Neural progenitor cell (in vitro differentiated cells): Measurements from ENCODE around the gene ANKRD11. TPM values are rescaled to one million over a fixed set of nuclear protein-coding genes. Genes with fewer than 3 reads are reported as not detected.

Experiments used
- DNase-seq: peaks from one replicate; pipeline ENCODE4 v3.0.0-alpha.2; 2016; ENCODE audit warnings: low spot score
- H2AFZ ChIP-seq: fragments of 200-600 bp; sonication (generic); replicated peaks from 2 replicates; pipeline ENCODE4 v1.6.1; 2016; ENCODE audit warnings: antibody characterized with exemption
- H3F3A ChIP-seq: fragments of 200-600 bp; sonication (generic); 2 replicates; pipeline ENCODE4 v1.6.1; 2016; ENCODE audit warnings: antibody characterized with exemption, low read depth
- H3K27ac ChIP-seq: fragments of 200-600 bp; sonication (generic); 2 replicates; pipeline ENCODE4 v1.5.1; 2016; ENCODE audit warnings: mild to moderate bottlenecking
- H3K27me3 ChIP-seq: fragments of 200-600 bp; sonication (generic); 2 replicates; pipeline ENCODE4 v1.6.1; 2016; ENCODE audit warnings: mild to moderate bottlenecking, moderate library complexity
- H3K36me3 ChIP-seq: fragments of 200-600 bp; sonication (generic); 2 replicates; pipeline ENCODE4 v1.5.1; 2016
- H3K4me1 ChIP-seq: fragments of 200-600 bp; sonication (generic); 2 replicates; pipeline ENCODE4 v1.6.1; 2016; ENCODE audit warnings: mixed run types
- H3K4me2 ChIP-seq: fragments of 200-600 bp; sonication (generic); 2 replicates; pipeline ENCODE4 v1.6.1; 2016
- H3K4me3 ChIP-seq: fragments of 200-600 bp; sonication (generic); 2 replicates; pipeline ENCODE4 v1.5.1; 2016
- H3K79me2 ChIP-seq: fragments of 200-600 bp; sonication (generic); 2 replicates; pipeline ENCODE4 v1.6.1; 2016; ENCODE audit warnings: low read depth
- H3K9ac ChIP-seq: fragments of 200-600 bp; sonication (generic); 2 replicates; pipeline ENCODE4 v1.6.1; 2016
- H3K9me3 ChIP-seq: fragments of 200-600 bp; sonication (generic); 2 replicates; pipeline ENCODE4 v1.5.1; 2016; ENCODE audit warnings: low read depth
- H4K20me1 ChIP-seq: fragments of 200-600 bp; sonication (generic); 2 replicates; pipeline ENCODE4 v1.6.1; 2016; ENCODE audit warnings: low read depth
- H3K27ac Mint-ChIP-seq: 3 replicates; pipeline ENCODE4 v1.8.0; 2021; ENCODE audit warnings: mixed read lengths
- H3K27me3 Mint-ChIP-seq: 2 replicates; pipeline ENCODE4 v1.8.0; 2022; ENCODE audit warnings: low read depth, mild to moderate bottlenecking, inconsistent platforms, moderate library complexity, mixed read lengths; ENCODE audit not compliant: insufficient read depth
- H3K36me3 Mint-ChIP-seq: 3 replicates; pipeline ENCODE4 v1.8.0; 2021; ENCODE audit warnings: mixed read lengths
- H3K4me1 Mint-ChIP-seq: 3 replicates; pipeline ENCODE4 v1.8.0; 2021; ENCODE audit warnings: mixed read lengths
- H3K4me3 Mint-ChIP-seq: 3 replicates; pipeline ENCODE4 v1.8.0; 2021; ENCODE audit warnings: mild to moderate bottlenecking, moderate library complexity, mixed read lengths
- H3K9me3 Mint-ChIP-seq: 3 replicates; pipeline ENCODE4 v1.8.0; 2020; ENCODE audit warnings: mixed read lengths
- EZH2 ChIP-seq: fragments of 200-600 bp; sonication (generic); IDR thresholded peaks from 2 replicates; pipeline ENCODE4 v1.6.1; 2017; ENCODE audit warnings: antibody characterized with exemption, mild to moderate bottlenecking, moderate library complexity
- EZH2phosphoT487 ChIP-seq: fragments of 200-600 bp; sonication (generic); IDR thresholded peaks from 2 replicates; pipeline ENCODE4 v1.6.1; 2017; ENCODE audit warnings: antibody characterized with exemption
- total RNA-seq: library from RNA; depleted of rRNA; stranded (reverse); fragments of >200 nt; gene quantifications from 2 replicates; pipeline ENCODE4 v1.2.3, GENCODE V29; 2015; ENCODE audit warnings: low replicate concordance
- TF ChIP-seq, protein P1 (sequence below): fragments of 200-600 bp; sonication (generic); IDR thresholded peaks from 2 replicates; pipeline ENCODE4 v1.5.1; 2017; ENCODE audit warnings: antibody characterized with exemption, mild to moderate bottlenecking

ANKRD11 gene
- 47.3 and 68.1 TPM in 2 replicates for total RNA-seq

DNA sequence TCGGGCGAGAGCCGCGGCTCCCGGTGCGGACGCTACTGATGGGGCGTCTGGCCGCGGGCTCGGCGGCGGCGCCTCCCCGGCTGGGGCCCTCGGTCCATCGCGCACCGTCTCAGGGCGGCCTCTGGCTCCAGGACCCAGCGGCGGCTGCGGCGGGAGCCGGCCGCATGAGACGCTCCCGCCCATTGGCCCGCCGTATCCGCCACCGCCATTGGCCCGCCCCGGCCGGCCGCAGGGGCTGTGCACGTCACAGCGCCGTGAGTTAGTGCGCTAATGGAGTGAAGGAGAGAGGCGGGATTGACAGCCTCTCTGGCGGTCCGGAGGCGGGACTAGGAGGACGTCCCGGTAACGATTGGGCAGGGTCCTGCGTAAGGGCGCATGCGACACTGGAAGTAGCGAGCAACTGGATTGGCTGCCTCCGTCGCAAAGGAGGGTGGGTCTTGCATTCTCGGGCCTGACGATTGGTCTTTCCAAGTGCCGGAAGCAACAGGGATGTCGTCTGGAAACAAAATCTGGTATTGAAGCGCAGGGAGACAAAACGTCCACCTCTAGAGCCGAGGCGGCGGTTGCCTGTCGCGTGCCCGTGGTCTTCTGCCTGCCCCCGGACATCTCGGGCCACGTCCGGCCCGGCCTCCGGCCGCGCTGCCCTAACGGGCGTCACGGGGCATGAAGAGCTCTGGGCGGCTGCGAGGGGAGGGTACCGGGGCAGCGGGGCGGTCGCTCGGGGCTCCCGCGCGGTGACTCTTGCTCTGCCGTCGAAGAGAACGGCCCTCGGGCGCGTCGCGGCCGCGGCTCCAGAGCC lies at the start of gene ANKRD11:
Gene ANKRD11, minus strand, starts transcription at position 123 of the 799 bp plus-strand sequence. CDS start 173,542 bp downstream, outside the sequence.
- H3F3A ChIP-seq = peaks cover 21% of the 10 kb centered on the region
- H3K36me3 ChIP-seq = no peaks in the 10 kb centered on the region
- peak; percentile 100 for DNase-seq
- TF ChIP-seq, protein P1, sequence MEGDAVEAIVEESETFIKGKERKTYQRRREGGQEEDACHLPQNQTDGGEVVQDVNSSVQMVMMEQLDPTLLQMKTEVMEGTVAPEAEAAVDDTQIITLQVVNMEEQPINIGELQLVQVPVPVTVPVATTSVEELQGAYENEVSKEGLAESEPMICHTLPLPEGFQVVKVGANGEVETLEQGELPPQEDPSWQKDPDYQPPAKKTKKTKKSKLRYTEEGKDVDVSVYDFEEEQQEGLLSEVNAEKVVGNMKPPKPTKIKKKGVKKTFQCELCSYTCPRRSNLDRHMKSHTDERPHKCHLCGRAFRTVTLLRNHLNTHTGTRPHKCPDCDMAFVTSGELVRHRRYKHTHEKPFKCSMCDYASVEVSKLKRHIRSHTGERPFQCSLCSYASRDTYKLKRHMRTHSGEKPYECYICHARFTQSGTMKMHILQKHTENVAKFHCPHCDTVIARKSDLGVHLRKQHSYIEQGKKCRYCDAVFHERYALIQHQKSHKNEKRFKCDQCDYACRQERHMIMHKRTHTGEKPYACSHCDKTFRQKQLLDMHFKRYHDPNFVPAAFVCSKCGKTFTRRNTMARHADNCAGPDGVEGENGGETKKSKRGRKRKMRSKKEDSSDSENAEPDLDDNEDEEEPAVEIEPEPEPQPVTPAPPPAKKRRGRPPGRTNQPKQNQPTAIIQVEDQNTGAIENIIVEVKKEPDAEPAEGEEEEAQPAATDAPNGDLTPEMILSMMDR = no peak
- TF ChIP-seq EZH2 = no peak
- no peak for TF ChIP-seq EZH2phosphoT487
- Mint-ChIP-seq H3K4me1 (peaks cover 61% of the 10 kb centered on the region), H3K9me3 (no peaks in the 10 kb centered on the region), H3K36me3 (peaks cover 8% of the 10 kb centered on the region), H3K27me3 (peaks cover 7% of the 10 kb centered on the region), H3K27ac (peak within 1 kb of the TSS; percentile 96), H3K4me3 (peak within 1 kb of the TSS; percentile 99)
- H3K4me1 ChIP-seq = peaks cover 31% of the 10 kb centered on the region
- no peaks in the 10 kb centered on the region for H3K27me3 ChIP-seq
- peak within 1 kb of the TSS; percentile 84 for H3K4me2 ChIP-seq
- H3K27ac ChIP-seq = peak within 1 kb of the TSS; percentile 67
- peak within 1 kb of the TSS; percentile 90 for H3K4me3 ChIP-seq
- peaks cover 59% of the 10 kb centered on the region for H3K79me2 ChIP-seq
- H3K9me3 ChIP-seq = no peaks in the 10 kb centered on the region
- H4K20me1 ChIP-seq = peaks cover 43% of the 10 kb centered on the region
- peak within 1 kb of the TSS; percentile 82 for H2AFZ ChIP-seq
- peak within 1 kb of the TSS; percentile 87 for H3K9ac ChIP-seq

DNA sequence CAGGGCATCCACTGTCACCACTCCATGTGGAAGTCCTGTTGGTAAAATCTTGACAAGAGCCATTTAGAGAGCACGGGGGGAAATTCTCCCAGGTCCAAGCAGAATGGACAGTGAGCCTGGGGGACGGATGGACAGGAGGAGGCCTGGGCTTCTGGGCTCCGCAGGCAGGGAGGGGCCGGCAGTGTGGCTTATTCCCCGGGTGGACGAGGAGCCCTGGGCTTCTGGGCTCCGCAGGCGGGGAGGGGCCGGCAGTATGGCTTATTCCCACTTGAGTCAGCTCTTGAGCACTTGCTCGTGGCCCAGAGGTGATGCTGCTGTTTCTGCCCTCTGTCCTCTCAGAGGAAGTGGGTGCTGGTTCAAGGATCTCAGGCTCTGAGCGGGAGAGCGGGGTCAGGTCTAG lies 47.9 kb upstream of the ANKRD11 start:
- no peaks in the 10 kb centered on the region for H3F3A ChIP-seq
- no peak for DNase-seq
- H3K4me1 ChIP-seq = no peaks in the 10 kb centered on the region
- Mint-ChIP-seq H3K9me3 (no peaks in the 10 kb centered on the region), H3K4me3 (peak overlapping the region; percentile 35), H3K4me1 (no peaks in the 10 kb centered on the region), H3K27ac (no peak overlapping the region), H3K27me3 (peaks cover 2% of the 10 kb centered on the region), H3K36me3 (peaks cover 32% of the 10 kb centered on the region)
- no peak overlapping the region for H3K9ac ChIP-seq
- H2AFZ ChIP-seq = no peak overlapping the region
- H3K9me3 ChIP-seq = no peaks in the 10 kb centered on the region
- no peak overlapping the region for H3K4me2 ChIP-seq
- no peak overlapping the region for H3K27ac ChIP-seq
- H3K4me3 ChIP-seq = no peak overlapping the region
- H3K36me3 ChIP-seq = no peaks in the 10 kb centered on the region
- H4K20me1 ChIP-seq = no peaks in the 10 kb centered on the region
- H3K27me3 ChIP-seq = no peaks in the 10 kb centered on the region
- TF ChIP-seq EZH2 (no peak), EZH2phosphoT487 (no peak)
- TF ChIP-seq, protein P1 = no peak
- no peaks in the 10 kb centered on the region for H3K79me2 ChIP-seq

DNA sequence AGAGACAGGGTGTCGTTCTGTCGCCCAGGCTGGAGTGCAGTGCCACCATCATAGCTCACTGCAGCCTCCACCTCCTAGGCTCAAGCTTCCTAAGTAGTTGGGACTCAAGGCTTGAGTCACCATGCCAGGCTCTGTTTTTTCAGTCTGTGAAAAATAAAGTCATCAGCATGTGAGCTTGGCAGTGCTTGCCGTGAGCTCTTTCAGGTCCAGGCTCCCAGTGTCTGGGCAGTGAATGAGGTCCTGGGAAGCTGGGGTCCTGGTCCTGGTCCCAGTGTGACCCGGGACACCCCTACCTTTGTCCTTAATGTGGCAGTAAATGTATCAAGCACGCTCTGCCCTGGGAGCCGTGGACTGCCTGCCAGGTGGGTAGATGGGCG lies 47.2 kb upstream of the ANKRD11 start:
- no peaks in the 10 kb centered on the region for H4K20me1 ChIP-seq
- no peaks in the 10 kb centered on the region for H3K36me3 ChIP-seq

More for the DNA sequence above, 47.2 kb upstream of the ANKRD11 start:
- Histone ChIP-seq H2AFZ (no peak overlapping the region), H3K79me2 (no peaks in the 10 kb centered on the region), H3K27me3 (no peaks in the 10 kb centered on the region), H3K4me1 (no peaks in the 10 kb centered on the region), H3K4me2 (no peak overlapping the region), H3K9ac (no peak overlapping the region), H3K4me3 (no peak overlapping the region), H3K27ac (no peak overlapping the region), H3K9me3 (no peaks in the 10 kb centered on the region), H3F3A (no peaks in the 10 kb centered on the region)
- Mint-ChIP-seq H3K27me3 (no peaks in the 10 kb centered on the region), H3K4me1 (no peaks in the 10 kb centered on the region), H3K9me3 (no peaks in the 10 kb centered on the region), H3K36me3 (peaks cover 31% of the 10 kb centered on the region), H3K27ac (no peak overlapping the region), H3K4me3 (no peak overlapping the region)
- no peak for DNase-seq
- TF ChIP-seq, protein P1 = no peak
- TF ChIP-seq EZH2phosphoT487 (no peak), EZH2 (no peak)
